ENCODE measurements around the gene AEN.

AEN gene

GRCh38 chr15:88620995-88621772 is at the start of gene AEN:
AEN (plus strand) TSS chr15:88621340; CDS start chr15:88626210, 4,870 bp downstream.
- peak; percentile 87 to 90 for DNase-seq

GRCh38 chr15:88571852-88572259 is 49.3 kb upstream of the AEN start:
- no peak for DNase-seq

GRCh38 chr15:88574077-88574476 is 47.1 kb upstream of the AEN start:
- DNase-seq, result no peak

- DNase-seq, result no peak
Observed at GRCh38 chr15:88574655-88575054, 46.5 kb upstream of the AEN start.

GRCh38 chr15:88579322-88579721 is 41.8 kb upstream of the AEN start:
- DNase-seq, result no peak

- no peak for DNase-seq
Observed at GRCh38 chr15:88580532-88580931, 40.6 kb upstream of the AEN start.

- no peak for DNase-seq
Observed at GRCh38 chr15:88586401-88587162, 34.6 kb upstream of the AEN start.

GRCh38 chr15:88590759-88591158 is 30.4 kb upstream of the AEN start:
- DNase-seq, result no peak

GRCh38 chr15:88591384-88591783 is 29.8 kb upstream of the AEN start:
- no peak for DNase-seq

GRCh38 chr15:88603885-88604284 is 17.3 kb upstream of the AEN start:
- DNase-seq, result no peak

- DNase-seq, result no peak
Observed at GRCh38 chr15:88604381-88605188, 16.6 kb upstream of the AEN start.

- DNase-seq, result no peak
Observed at GRCh38 chr15:88605189-88606069, 15.7 kb upstream of the AEN start.

GRCh38 chr15:88606070-88606794 is 14.9 kb upstream of the AEN start:
- DNase-seq, result no peak

- no peak for DNase-seq
Observed at GRCh38 chr15:88607951-88608350, 13.2 kb upstream of the AEN start.

GRCh38 chr15:88608607-88609181 is 12.4 kb upstream of the AEN start:
- DNase-seq, result no peak

GRCh38 chr15:88609344-88610090 is 11.6 kb upstream of the AEN start:
- no peak for DNase-seq

- DNase-seq, result peak; percentile 25 to 38
Observed at GRCh38 chr15:88610701-88611231, 10.4 kb upstream of the AEN start.

GRCh38 chr15:88612186-88612796 is 8.8 kb upstream of the AEN start:
- no peak for DNase-seq

GRCh38 chr15:88613074-88613944 is 7.8 kb upstream of the AEN start:
- DNase-seq, result no peak
